WTC11 (cell line): ENCODE measurements around the gene CCDC6. TPM values are rescaled to one million over a fixed set of nuclear protein-coding genes. Genes with fewer than 3 reads are reported as not detected.
A peak's percentile ranks its signal among the peaks of the same experiment; 100 is the strongest.

Source experiments
- ATAC-seq: fragments of 200-7000 bp; cut with Tn5 transposase; 2 replicates; pipeline ENCODE4 v1.10.0; 2021; ENCODE audit warnings: mild to moderate bottlenecking, moderate library complexity
- CTCF ChIA-PET: fragments of 300-600 bp; sonication (Branson Sonifier 250); formaldehyde crosslinking; loops from one replicate; lab custom pipeline; 2021; ENCODE audit warnings: antibody characterized with exemption; lab: Charles Lee
- POLR2A ChIA-PET: fragments of 350-600 bp; sonication (Branson Sonifier 250); formaldehyde crosslinking; loops from one replicate; lab custom pipeline; 2021; ENCODE audit warnings: antibody characterized with exemption; lab: Charles Lee
- DNase-seq: peaks from one replicate; pipeline ENCODE4 v3.0.0; 2021; ENCODE audit warnings: low spot score
- H3K27ac Mint-ChIP-seq: 2 replicates; pipeline ENCODE4 v1.8.0; 2021; ENCODE audit warnings: mixed read lengths
- H3K27me3 Mint-ChIP-seq: 2 replicates; pipeline ENCODE4 v1.8.0; 2021; ENCODE audit warnings: low read depth, mild to moderate bottlenecking, moderate library complexity, mixed read lengths
- H3K36me3 Mint-ChIP-seq: 2 replicates; pipeline ENCODE4 v1.8.0; 2021; ENCODE audit warnings: mixed read lengths
- H3K4me1 Mint-ChIP-seq: 2 replicates; pipeline ENCODE4 v1.8.0; 2022; ENCODE audit warnings: mixed read lengths
- H3K4me3 Mint-ChIP-seq: 2 replicates; pipeline ENCODE4 v1.8.0; 2021; ENCODE audit warnings: mild to moderate bottlenecking, moderate library complexity, mixed read lengths
- H3K9me3 Mint-ChIP-seq: 2 replicates; pipeline ENCODE4 v1.8.0; 2021; ENCODE audit warnings: mixed read lengths
- CREM ChIP-seq: sonication (generic); formaldehyde crosslinking; IDR thresholded peaks from 2 replicates; pipeline ENCODE4 v1.8.1; 2022; ENCODE audit warnings: mild to moderate bottlenecking, missing genetic modification reagents, moderate library complexity
- CTCF ChIP-seq: fragments of 200-600 bp; IDR thresholded peaks from 2 replicates; pipeline ENCODE4 v1.8.0; 2022; ENCODE audit warnings: antibody characterized with exemption
- E2F1 ChIP-seq: sonication (generic); formaldehyde crosslinking; IDR thresholded peaks from 2 replicates; pipeline ENCODE4 v1.8.0; 2022; ENCODE audit warnings: mild to moderate bottlenecking, missing genetic modification reagents
- JUN ChIP-seq: sonication (generic); formaldehyde crosslinking; IDR thresholded peaks from 2 replicates; pipeline ENCODE4 v1.8.0; 2023; ENCODE audit warnings: mild to moderate bottlenecking, missing genetic modification reagents
- NR2C2 ChIP-seq: sonication (generic); formaldehyde crosslinking; IDR thresholded peaks from 2 replicates; pipeline ENCODE4 v1.8.0; 2022; ENCODE audit warnings: mild to moderate bottlenecking, missing genetic modification reagents
- NR3C1 ChIP-seq: sonication (generic); formaldehyde crosslinking; conservative IDR thresholded peaks from 2 replicates; pipeline ENCODE4 v1.8.1; 2023; ENCODE audit warnings: low read depth, mild to moderate bottlenecking, missing genetic modification reagents
- PRRX2 ChIP-seq: fragments of 250-450 bp; sonication (Bioruptor Pico); IDR thresholded peaks from 2 replicates; pipeline ENCODE4 v1.8.0; 2021; ENCODE audit warnings: mild to moderate bottlenecking
- RORB ChIP-seq: fragments of 250-450 bp; sonication (Bioruptor Pico); IDR thresholded peaks from 2 replicates; pipeline ENCODE4 v1.9.0; 2021; ENCODE audit warnings: mild to moderate bottlenecking
- STAT6 ChIP-seq: sonication (generic); formaldehyde crosslinking; conservative IDR thresholded peaks from 2 replicates; pipeline ENCODE4 v1.8.1; 2023; ENCODE audit warnings: mild to moderate bottlenecking, low read depth, missing genetic modification reagents, moderate library complexity
- TEAD1 ChIP-seq: sonication (generic); formaldehyde crosslinking; IDR thresholded peaks from 2 replicates; pipeline ENCODE4 v1.8.0; 2022; ENCODE audit warnings: mild to moderate bottlenecking, missing genetic modification reagents
- TEAD4 ChIP-seq: sonication (generic); formaldehyde crosslinking; IDR thresholded peaks from 2 replicates; pipeline ENCODE4 v1.8.0; 2022; ENCODE audit warnings: mild to moderate bottlenecking, missing genetic modification reagents
- ZNF138 ChIP-seq: sonication (generic); formaldehyde crosslinking; conservative IDR thresholded peaks from 2 replicates; pipeline ENCODE4 v1.8.1; 2022; ENCODE audit warnings: mild to moderate bottlenecking, moderate library complexity, missing genetic modification reagents
- ZNF423 ChIP-seq: fragments of 250-450 bp; sonication (Bioruptor Pico); IDR thresholded peaks from 2 replicates; pipeline ENCODE4 v2.1.2; 2022; ENCODE audit warnings: mild to moderate bottlenecking, moderate library complexity
- ZNF532 ChIP-seq: fragments of 250-450 bp; sonication (Bioruptor Pico); IDR thresholded peaks from 2 replicates; pipeline ENCODE4 v1.9.0; 2021; ENCODE audit warnings: mild to moderate bottlenecking, borderline replicate concordance
- total RNA-seq: library from RNA; stranded (reverse); gene quantifications from 3 replicates; pipeline ENCODE4 v1.2.3, GENCODE V29; 2021
- TF ChIP-seq, protein P1 (sequence below): sonication (generic); formaldehyde crosslinking; IDR thresholded peaks from 2 replicates; pipeline ENCODE4 v1.8.1; 2023; ENCODE audit warnings: mild to moderate bottlenecking, missing genetic modification reagents, moderate library complexity
- TF ChIP-seq, protein P2 (sequence below): sonication (generic); formaldehyde crosslinking; IDR thresholded peaks from 2 replicates; pipeline ENCODE4 v1.8.1; 2022; ENCODE audit warnings: low read depth, mild to moderate bottlenecking, moderate library complexity, missing genetic modification reagents, borderline replicate concordance

The CCDC6 gene
- total RNA-seq, 1 experiment from 2014 or later = 55.2 TPM

DNA sequence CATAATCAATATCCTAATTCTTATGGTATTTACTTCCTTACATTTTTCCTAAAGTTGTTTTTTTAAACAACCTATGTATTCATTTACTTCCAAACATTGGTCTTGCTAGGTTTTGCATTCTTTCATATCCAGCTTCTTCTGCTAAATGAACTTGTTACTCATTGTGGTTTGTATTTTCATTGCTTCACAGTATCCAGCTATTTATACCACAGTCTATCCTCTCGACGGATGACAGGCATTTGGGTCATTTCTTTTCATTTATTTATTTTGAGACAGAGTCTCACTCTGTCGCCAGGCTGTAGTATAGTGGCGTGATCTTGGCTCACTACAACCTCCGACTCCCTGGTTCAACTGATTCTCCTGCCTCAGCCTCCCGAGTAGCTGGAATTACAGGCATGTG lies 66.8 kb downstream of the CCDC6 start (continued):
- TF ChIP-seq E2F1 (CRISPR knock-in tag) = no peak

DNA sequence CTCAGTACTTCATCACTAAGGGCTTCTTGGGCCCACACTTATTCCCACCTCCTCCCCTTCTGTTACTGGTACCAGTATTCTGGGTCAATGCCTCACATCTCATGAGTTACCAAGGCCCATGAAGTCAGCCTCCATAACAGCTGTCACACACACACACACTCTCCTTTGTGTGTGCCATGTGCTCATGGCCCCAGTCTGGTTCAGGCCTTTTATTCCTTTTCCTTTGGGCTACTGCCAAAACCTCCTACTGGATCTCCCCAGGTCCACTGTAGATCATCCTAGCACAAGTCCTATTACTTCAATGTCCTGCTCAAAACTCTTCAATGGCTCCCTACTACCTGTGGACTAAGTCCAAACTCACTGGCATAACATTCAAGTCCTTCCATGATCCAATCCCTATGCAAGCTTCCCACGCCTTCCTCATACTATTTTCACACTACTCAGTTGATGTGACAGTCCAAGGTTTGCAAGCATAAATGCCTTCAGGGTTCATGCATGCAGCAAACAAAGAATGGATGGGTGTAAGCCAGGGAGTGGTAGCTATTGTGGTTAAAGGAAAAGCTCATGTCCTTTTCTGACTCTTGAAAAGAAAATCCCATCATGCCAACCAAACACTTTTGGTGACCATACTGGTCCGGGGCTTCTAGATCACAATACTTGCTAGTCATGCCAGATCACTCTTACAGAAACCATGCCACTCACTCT lies 68.1 kb downstream of the CCDC6 start:
- Mint-ChIP-seq H3K4me1 (peaks cover 18% of the 10 kb centered on the region), H3K9me3 (no peaks in the 10 kb centered on the region), H3K4me3 (no peak overlapping the region), H3K27me3 (no peaks in the 10 kb centered on the region), H3K27ac (peak overlapping the region; percentile 12)
- CTCF ChIA-PET = interaction anchor here (0.8 to 1.6 kb wide), 3 partner anchors 9 to 209 kb away, joined by 3 to 4 read pairs (median 3); no protein-coding TSS in a partner anchor
- TF ChIP-seq JUN (CRISPR knock-in tag) (no peak), RORB (no peak)
- TF ChIP-seq, protein P1, sequence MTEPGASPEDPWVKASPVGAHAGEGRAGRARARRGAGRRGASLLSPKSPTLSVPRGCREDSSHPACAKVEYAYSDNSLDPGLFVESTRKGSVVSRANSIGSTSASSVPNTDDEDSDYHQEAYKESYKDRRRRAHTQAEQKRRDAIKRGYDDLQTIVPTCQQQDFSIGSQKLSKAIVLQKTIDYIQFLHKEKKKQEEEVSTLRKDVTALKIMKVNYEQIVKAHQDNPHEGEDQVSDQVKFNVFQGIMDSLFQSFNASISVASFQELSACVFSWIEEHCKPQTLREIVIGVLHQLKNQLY = no peak
- TF ChIP-seq, all 79 proteins: peak for 0
- no peak for DNase-seq
- no peak for ATAC-seq
- POLR2A ChIA-PET = interaction anchor here (0.6 to 0.7 kb wide), 4 partner anchors 12 to 1931 kb away, joined by 4 to 9 read pairs (median 6); no protein-coding TSS in a partner anchor
- H3K36me3 Mint-ChIP-seq = peaks cover 13% of the 10 kb centered on the region

GRCh38 chr10:59833810-59834209 lies 72.5 kb downstream of the CCDC6 start:
- ChIA-PET POLR2A (interaction anchor here (0.6 kb wide), 1 partner anchor 73 kb away, joined by 3 read pairs; the partner anchor contains the start of gene CCDC6), CTCF (interaction anchor here (1.4 kb wide), 1 partner anchor 72 kb away, joined by 3 read pairs; the partner anchor contains the start of gene CCDC6)
- no peak for DNase-seq
- no peaks in the 10 kb centered on the region for H3K27me3 Mint-ChIP-seq
- TF ChIP-seq PRRX2 (CRISPR knock-in tag) = no peak
- TF ChIP-seq ZNF138 (CRISPR knock-in tag) = no peak
- no peak for TF ChIP-seq TEAD4 (CRISPR knock-in tag)
- no peak for TF ChIP-seq NR2C2
- no peak overlapping the region for H3K4me3 Mint-ChIP-seq
- H3K27ac Mint-ChIP-seq = no peak overlapping the region
- H3K9me3 Mint-ChIP-seq = no peaks in the 10 kb centered on the region
- no peak for ATAC-seq
- H3K36me3 Mint-ChIP-seq = peaks cover 13% of the 10 kb centered on the region
- H3K4me1 Mint-ChIP-seq = peaks cover 18% of the 10 kb centered on the region

GRCh38 chr10:59832506-59832905 lies 73.8 kb downstream of the CCDC6 start:
- ChIA-PET POLR2A (no interaction called here), CTCF (interaction anchor here (1.0 to 3.0 kb wide), 4 partner anchors 13 to 132 kb away, joined by 3 to 64 read pairs (median 16); partner anchors contain the start of genes CCDC6 and SLC16A9)
- Mint-ChIP-seq H3K4me3 (no peak overlapping the region), H3K4me1 (peaks cover 18% of the 10 kb centered on the region), H3K36me3 (peaks cover 13% of the 10 kb centered on the region), H3K27me3 (no peaks in the 10 kb centered on the region), H3K9me3 (no peaks in the 10 kb centered on the region), H3K27ac (peak overlapping the region; percentile 68; the same call in 1 of the 2 replicates)
- DNase-seq (no peak), ATAC-seq (no peak)
- no peak for TF ChIP-seq CREM (CRISPR knock-in tag)
- TF ChIP-seq, protein P2, sequence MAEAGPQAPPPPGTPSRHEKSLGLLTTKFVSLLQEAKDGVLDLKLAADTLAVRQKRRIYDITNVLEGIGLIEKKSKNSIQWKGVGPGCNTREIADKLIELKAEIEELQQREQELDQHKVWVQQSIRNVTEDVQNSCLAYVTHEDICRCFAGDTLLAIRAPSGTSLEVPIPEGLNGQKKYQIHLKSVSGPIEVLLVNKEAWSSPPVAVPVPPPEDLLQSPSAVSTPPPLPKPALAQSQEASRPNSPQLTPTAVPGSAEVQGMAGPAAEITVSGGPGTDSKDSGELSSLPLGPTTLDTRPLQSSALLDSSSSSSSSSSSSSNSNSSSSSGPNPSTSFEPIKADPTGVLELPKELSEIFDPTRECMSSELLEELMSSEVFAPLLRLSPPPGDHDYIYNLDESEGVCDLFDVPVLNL (CRISPR knock-in tag) = no peak
- TF ChIP-seq NR3C1 (CRISPR knock-in tag) = no peak
- TF ChIP-seq ZNF532 = no peak
- TF ChIP-seq STAT6 (CRISPR knock-in tag) = no peak
- TF ChIP-seq ZNF423 (CRISPR knock-in tag) = no peak
- no peak for TF ChIP-seq CTCF
- TF ChIP-seq TEAD1 (CRISPR knock-in tag) = no peak
